HTR-8/SVneo (cell line): ENCODE measurements around the gene SLIT3.
"Not testable (repeated sequence)": the region's sequence is repeated elsewhere in the genome, so short reads cannot be mapped to it uniquely, and the experiment has no call there.

Experiments used
- DNase-seq: peaks from one replicate; pipeline ENCODE4 v3.0.0; 2011; ENCODE audit warnings: low spot score, mixed read lengths; ENCODE audit not compliant: insufficient read length
- FAIRE-seq: peaks from 2 replicates; lab custom pipeline; 2011; peaks lifted over from hg19 to GRCh38; lab: Jason Lieb, UNC

Gene SLIT3

GRCh38 chr5:169122951-169123350 lies 178.0 kb downstream of the SLIT3 start:
- no peak for FAIRE-seq
- no peak for DNase-seq

GRCh38 chr5:169121630-169122420 lies 179.1 kb downstream of the SLIT3 start:
- FAIRE-seq: peak; percentile 33
- DNase-seq: no peak

- FAIRE-seq (no peak), DNase-seq (no peak)
Observed at GRCh38 chr5:169119288-169120048, 181.5 kb downstream of the SLIT3 start.

- DNase-seq (peak; percentile 22), FAIRE-seq (peak; percentile 48)
Observed at GRCh38 chr5:169116961-169117461, 183.9 kb downstream of the SLIT3 start.

- no peak for DNase-seq
- FAIRE-seq: no peak
Observed at GRCh38 chr5:169115461-169116124, 185.3 kb downstream of the SLIT3 start.

GRCh38 chr5:169114466-169115065 lies 186.4 kb downstream of the SLIT3 start:
- FAIRE-seq (no peak), DNase-seq (no peak)

GRCh38 chr5:169112016-169112415 lies 188.9 kb downstream of the SLIT3 start:
- no peak for DNase-seq
- FAIRE-seq: no peak

- no peak for FAIRE-seq
Observed at GRCh38 chr5:169106911-169107706, 193.8 kb downstream of the SLIT3 start.

GRCh38 chr5:169105582-169105981 lies 195.4 kb downstream of the SLIT3 start:
- not testable (repeated sequence) for DNase-seq, FAIRE-seq

More at GRCh38 chr5:169106911-169107706, 193.8 kb downstream of the SLIT3 start:
- peak; percentile 51 for DNase-seq

- FAIRE-seq: no peak
- no peak for DNase-seq
Observed at GRCh38 chr5:169104937-169105494, 195.9 kb downstream of the SLIT3 start.

- DNase-seq: no peak
- FAIRE-seq: no peak
Observed at GRCh38 chr5:169103586-169104181, 197.3 kb downstream of the SLIT3 start.

GRCh38 chr5:169101966-169102365 lies 199.0 kb downstream of the SLIT3 start:
- no peak for DNase-seq
- no peak for FAIRE-seq

- DNase-seq (peak; percentile 44), FAIRE-seq (no peak)
Observed at GRCh38 chr5:169100735-169101075, 200.2 kb downstream of the SLIT3 start.

GRCh38 chr5:169099801-169100734 lies 200.9 kb downstream of the SLIT3 start:
- DNase-seq (no peak), FAIRE-seq (no peak)

GRCh38 chr5:169098331-169099121 lies 202.4 kb downstream of the SLIT3 start:
- FAIRE-seq: no peak
- DNase-seq: no peak

- DNase-seq: no peak
Observed at GRCh38 chr5:169097374-169098326, 203.3 kb downstream of the SLIT3 start.

More at GRCh38 chr5:169097374-169098326, 203.3 kb downstream of the SLIT3 start:
- FAIRE-seq: no peak
